ENCODE results near the gene FBXL15.

- no peak for TF ChIP-seq CTCF (IDR thresholded peaks at IDR 0.05; ENCODE audit: low read depth, low read length, poor library complexity, severe bottlenecking)
- TF ChIP-seq EZH2phosphoT487 (IDR thresholded peaks at IDR 0.05; ENCODE audit: borderline replicate concordance, low read length): no peak
These were observed 28.9 kb downstream of the FBXL15 start for GRCh38 chr10:102449321-102450123.
